ENCODE data around the gene XRCC6. TPM values are rescaled to one million over a fixed set of nuclear protein-coding genes. Genes with fewer than 3 reads are reported as not detected.
"Not testable (repeated sequence)": the region's sequence is repeated elsewhere in the genome, so short reads cannot be mapped to it uniquely, and the experiment has no call there.

The XRCC6 gene
- total and polyA plus RNA-seq, 2 of the 4 experiments (the other 2 are of a cell fraction), result 202 to 401 TPM

- TF ChIP-seq RFX5 (IDR thresholded peaks at IDR 0.05; ENCODE audit: low read depth, low read length), result no peak
- TF ChIP-seq MAZ (IDR thresholded peaks at IDR 0.05; ENCODE audit: borderline replicate concordance, low read depth, low read length), result no peak
- TF ChIP-seq CHD1 (IDR thresholded peaks at IDR 0.05; ENCODE audit: low read depth, low read length), result no peak
- TF ChIP-seq SMC3 (IDR thresholded peaks at IDR 0.05; ENCODE audit: low read depth, low read length), result no peak
These were observed 49.3 kb upstream of the XRCC6 start (continued) for GRCh38 chr22:41571786-41572185.

DNA sequence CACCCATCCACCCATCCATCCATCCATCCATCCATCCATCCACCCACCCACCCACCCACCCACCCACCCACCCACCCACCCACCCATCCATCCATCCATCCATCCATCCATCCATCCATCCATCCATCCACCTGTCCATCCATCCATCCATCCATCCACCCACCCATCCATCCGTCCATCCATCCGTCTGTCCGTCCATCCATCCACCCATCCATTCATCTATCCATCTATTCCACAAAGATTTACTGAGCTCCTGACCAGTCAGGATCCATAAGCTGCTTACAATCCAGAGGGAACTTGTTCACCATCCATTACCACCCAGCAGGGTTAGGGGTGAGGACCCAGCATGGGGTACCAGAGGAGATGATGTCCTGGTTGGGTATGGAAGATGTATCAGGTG, 48.8 kb upstream of the XRCC6 start:
- ATAC-seq (ENCODE audit: low read depth); H2BK120ac ChIP-seq (ENCODE audit: low read depth, low read length); H2BK15ac ChIP-seq (ENCODE audit: low read depth, low read length); dilution Hi-C loops (cut with HindIII; ENCODE audit: low sequenced_read_pairs, unreplicated experiment); H3K4me1 ChIP-seq (ENCODE audit: control insufficient read depth, insufficient read depth, low read length); in situ Hi-C loops (cut with MboI; ENCODE audit: low sequenced_read_pairs); H3K27me3 ChIP-seq (ENCODE audit: control insufficient read depth, insufficient read depth, low read length); H4K20me1 ChIP-seq (ENCODE audit: insufficient read depth, low read length); H3K9me1 ChIP-seq (ENCODE audit: insufficient read depth, low read length); H3K9me3 ChIP-seq (ENCODE audit: control insufficient read depth, insufficient read depth, low read length); H3K14ac ChIP-seq (replicated peaks; ENCODE audit: low read depth, low read length); H2AK5ac ChIP-seq (ENCODE audit: low read depth, low read length); H2BK20ac ChIP-seq (ENCODE audit: low read depth, low read length); POLR2A ChIA-PET (ENCODE audit: unreplicated experiment); H3K4me2 ChIP-seq (ENCODE audit: low read depth, low read length); CTCF ChIA-PET; H2AK9ac ChIP-seq (replicated peaks; ENCODE audit: low read depth, low read length, poor library complexity); DNase-seq; H3K9ac ChIP-seq (ENCODE audit: low read depth, low read length); H3K4ac ChIP-seq (ENCODE audit: low read depth, low read length); intact Hi-C loops (cut with micrococcal nuclease); H4K8ac ChIP-seq (ENCODE audit: low read depth in 2 of 2, low read length in 2 of 2); H3K18ac ChIP-seq (ENCODE audit: low read depth, low read length); H2BK5ac ChIP-seq (ENCODE audit: low read depth, low read length, poor library complexity, severe bottlenecking); H4K5ac ChIP-seq (ENCODE audit: low read depth, low read length); H2AFZ ChIP-seq (replicated peaks; ENCODE audit: low read length, poor library complexity); H3K27ac ChIP-seq (ENCODE audit: insufficient read depth, low read length); H3K23ac ChIP-seq (ENCODE audit: low read depth, low read length); H3K56ac ChIP-seq (ENCODE audit: extremely low read depth, insufficient read depth, low read length); H4K91ac ChIP-seq (ENCODE audit: insufficient read depth, low read depth, low read length); BruUV-seq (replicated peaks); H3K4me3 ChIP-seq (ENCODE audit: insufficient read depth, low read depth, low read length): not testable (repeated sequence)
- WGBS, 2 experiments (ENCODE audit: extremely low coverage in 2 of 2, insufficient read length in 1 of 2), result 83% methylated on average over 3 of the region's 3 CpGs; no CpG with 5 or more reads in 1 of the 2 experiments
- H3K36me3 ChIP-seq (ENCODE audit: control insufficient read depth, insufficient read depth, low read length), result peaks cover 48% of the 10 kb centered on the region; the same call in 1 of the 2 replicates
- H3K79me1 ChIP-seq (ENCODE audit: low read depth in 1 of 2, low read length in 2 of 2), result peaks cover 4 to 44% of the 10 kb centered on the region in 2 experiments
